Parathyroid adenoma (tissue), 2 donors: ENCODE data around the gene ATP8B4.

Experiments
- H2AFZ ChIP-seq: fragments of 300-600 bp; sonication (generic); one replicate; pipeline ENCODE4 v1.7.0; 2017; ENCODE audit warnings: antibody characterized with exemption, mild to moderate bottlenecking
- H3K27ac ChIP-seq: fragments of 300-600 bp; sonication (generic); one replicate; pipeline ENCODE4 v1.7.0; 2017
- H3K27me3 ChIP-seq: fragments of 300-600 bp; sonication (generic); one replicate; pipeline ENCODE4 v1.7.0; 2017; ENCODE audit warnings: low read length; ENCODE audit not compliant: control insufficient read depth, insufficient read depth
- H3K36me3 ChIP-seq: fragments of 300-600 bp; sonication (generic); one replicate; pipeline ENCODE4 v1.7.0; 2017; ENCODE audit warnings: low read length; ENCODE audit not compliant: control insufficient read depth, insufficient read depth
- H3K4me1 ChIP-seq: fragments of 300-600 bp; sonication (generic); one replicate; pipeline ENCODE4 v1.7.0; 2017; ENCODE audit warnings: control low read depth
- H3K4me2 ChIP-seq: fragments of 300-600 bp; sonication (generic); one replicate; pipeline ENCODE4 v1.7.0; 2017; ENCODE audit warnings: low read length
- H3K4me3 ChIP-seq: fragments of 300-600 bp; sonication (generic); one replicate; pipeline ENCODE4 v1.7.0; 2017; ENCODE audit warnings: low read depth, low read length
- H3K79me2 ChIP-seq: fragments of 300-600 bp; sonication (generic); one replicate; pipeline ENCODE4 v1.7.0; 2017; ENCODE audit warnings: control low read depth
- H3K9ac ChIP-seq: fragments of 300-600 bp; sonication (generic); one replicate; pipeline ENCODE4 v1.7.0; 2017; ENCODE audit warnings: mild to moderate bottlenecking
- H3K9me3 ChIP-seq: fragments of 300-600 bp; sonication (generic); one replicate; pipeline ENCODE4 v1.7.0; 2017; ENCODE audit warnings: low read length; ENCODE audit not compliant: control insufficient read depth
- CTCF ChIP-seq: fragments of 300-600 bp; sonication (generic); IDR thresholded peaks from one replicate; pipeline ENCODE4 v1.7.0; 2017; ENCODE audit warnings: antibody characterized with exemption, mild to moderate bottlenecking
- donor health status: primary hyperparathyroidism.

Gene ATP8B4

DNA sequence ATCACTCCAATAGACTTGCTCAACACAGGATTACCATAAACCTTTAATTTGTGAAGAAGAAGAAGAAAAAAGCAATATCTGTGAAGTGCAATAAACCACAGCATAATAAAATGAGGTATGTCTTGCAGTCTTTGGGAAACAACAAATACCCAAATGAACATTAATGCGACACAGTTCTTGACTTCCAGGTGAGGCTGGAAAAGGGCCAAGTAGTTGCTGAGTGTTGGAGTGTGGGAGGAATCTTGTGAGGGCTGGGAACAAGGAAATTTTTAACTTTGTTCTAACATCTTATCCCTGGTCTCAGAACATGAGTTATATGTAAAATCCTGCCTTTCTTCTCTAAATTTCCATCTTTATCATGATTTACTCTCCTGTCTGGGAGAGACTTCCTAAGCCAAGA is 291.7 kb downstream of the ATP8B4 start:
- no peaks in the 10 kb centered on the region for H3K4me1 ChIP-seq
- TF ChIP-seq CTCF = no peak
- no peaks in the 10 kb centered on the region for H3K36me3 ChIP-seq
- no peak overlapping the region for H2AFZ ChIP-seq
- no peak overlapping the region for H3K27ac ChIP-seq
- no peak overlapping the region for H3K4me2 ChIP-seq
- H3K4me3 ChIP-seq = no peak overlapping the region
- no peak overlapping the region for H3K9ac ChIP-seq
- H3K9me3 ChIP-seq = no peaks in the 10 kb centered on the region
- H3K79me2 ChIP-seq = no peaks in the 10 kb centered on the region
- no peaks in the 10 kb centered on the region for H3K27me3 ChIP-seq

DNA sequence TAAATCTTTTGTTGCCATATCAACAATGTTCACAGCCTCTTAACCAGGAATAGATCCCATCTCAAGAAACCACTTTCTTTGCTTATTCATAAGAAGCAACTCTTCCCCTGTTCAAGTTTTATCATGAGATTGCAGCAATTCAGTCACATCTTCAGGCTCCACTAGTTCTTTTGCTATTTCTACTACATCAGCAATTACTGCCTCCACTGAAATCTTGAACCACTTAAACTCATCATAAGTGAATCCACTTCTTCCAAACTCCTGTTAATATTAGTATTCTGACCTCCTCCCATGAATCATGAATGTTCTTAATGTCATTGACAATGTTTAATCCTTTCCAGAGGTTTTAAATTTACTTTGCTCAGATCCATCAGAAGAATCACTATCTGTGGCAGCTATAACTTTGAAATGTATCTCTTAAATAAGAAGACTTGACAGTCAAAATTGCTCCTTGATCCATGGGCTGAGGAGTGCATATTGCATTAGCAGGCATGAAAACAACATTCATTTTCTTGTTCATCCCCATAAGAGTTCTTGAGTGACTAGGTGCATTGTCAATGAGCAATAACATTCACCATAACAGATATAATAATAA is 292.3 kb downstream of the ATP8B4 start:
- no peak overlapping the region for H3K27ac ChIP-seq
- no peak for TF ChIP-seq CTCF
- H3K4me3 ChIP-seq = no peak overlapping the region
- no peaks in the 10 kb centered on the region for H3K9me3 ChIP-seq
- H3K79me2 ChIP-seq = no peaks in the 10 kb centered on the region
- H3K36me3 ChIP-seq = no peaks in the 10 kb centered on the region
- no peak overlapping the region for H3K4me2 ChIP-seq
- no peaks in the 10 kb centered on the region for H3K27me3 ChIP-seq
- no peak overlapping the region for H2AFZ ChIP-seq
- no peaks in the 10 kb centered on the region for H3K4me1 ChIP-seq
- no peak overlapping the region for H3K9ac ChIP-seq

GRCh38 chr15:49824775-49825099 is 294.3 kb downstream of the ATP8B4 start:
- Histone ChIP-seq H3K79me2 (no peaks in the 10 kb centered on the region), H3K4me3 (no peak overlapping the region), H3K27me3 (no peaks in the 10 kb centered on the region), H3K27ac (no peak overlapping the region), H3K4me1 (no peaks in the 10 kb centered on the region), H3K9ac (no peak overlapping the region), H3K4me2 (no peak overlapping the region), H3K9me3 (no peaks in the 10 kb centered on the region), H2AFZ (no peak overlapping the region), H3K36me3 (no peaks in the 10 kb centered on the region)
- no peak for TF ChIP-seq CTCF

GRCh38 chr15:49823987-49824774 is 294.9 kb downstream of the ATP8B4 start:
- H3K36me3 ChIP-seq = no peaks in the 10 kb centered on the region
- no peak for TF ChIP-seq CTCF
- H3K9me3 ChIP-seq = no peaks in the 10 kb centered on the region
- no peak overlapping the region for H3K4me2 ChIP-seq
- H3K4me1 ChIP-seq = no peaks in the 10 kb centered on the region
- no peaks in the 10 kb centered on the region for H3K79me2 ChIP-seq
- H3K27me3 ChIP-seq = no peaks in the 10 kb centered on the region
- H3K4me3 ChIP-seq = no peak overlapping the region
- no peak overlapping the region for H3K27ac ChIP-seq
- no peak overlapping the region for H3K9ac ChIP-seq
- no peak overlapping the region for H2AFZ ChIP-seq

- Histone ChIP-seq H2AFZ (no peak overlapping the region), H3K9me3 (no peaks in the 10 kb centered on the region), H3K36me3 (no peaks in the 10 kb centered on the region), H3K9ac (no peak overlapping the region), H3K27me3 (no peaks in the 10 kb centered on the region), H3K27ac (no peak overlapping the region), H3K79me2 (no peaks in the 10 kb centered on the region), H3K4me2 (no peak overlapping the region), H3K4me1 (no peaks in the 10 kb centered on the region), H3K4me3 (no peak overlapping the region)
- no peak for TF ChIP-seq CTCF
These were observed 301.9 kb downstream of the ATP8B4 start for GRCh38 chr15:49817100-49817499.
